ENCODE results near the gene PDE4D. TPM values are rescaled to one million over a fixed set of nuclear protein-coding genes. Genes with fewer than 3 reads are reported as not detected.

PDE4D gene
- total RNA-seq, 1 donor from 2014 or later = 11.8 TPM

DNA sequence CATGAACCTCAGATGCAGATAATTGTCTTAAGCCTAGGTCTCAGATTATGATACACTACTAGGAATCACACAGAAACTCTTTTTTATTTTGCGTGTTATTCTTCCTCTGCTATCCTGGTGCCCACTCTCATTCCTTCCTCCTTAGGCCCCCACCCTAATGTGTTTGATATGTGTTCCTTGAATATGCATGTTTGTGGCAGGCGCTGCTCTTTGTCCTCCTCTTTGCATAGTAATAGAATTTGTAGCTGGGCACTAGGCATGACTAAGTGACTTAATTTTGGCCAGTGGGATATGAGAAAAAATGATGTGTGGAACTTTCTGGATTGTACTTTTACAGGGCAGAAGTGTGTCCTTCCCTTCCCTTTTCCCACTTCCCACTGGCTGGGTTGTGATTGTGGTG, 965.6 kb downstream of the PDE4D start:
- H3K4me3 Mint-ChIP-seq = no peak overlapping the region
- H3K9me3 Mint-ChIP-seq = peaks cover 6% of the 10 kb centered on the region
- peaks cover 34% of the 10 kb centered on the region for H3K4me1 Mint-ChIP-seq
- TF ChIP-seq, protein P1, sequence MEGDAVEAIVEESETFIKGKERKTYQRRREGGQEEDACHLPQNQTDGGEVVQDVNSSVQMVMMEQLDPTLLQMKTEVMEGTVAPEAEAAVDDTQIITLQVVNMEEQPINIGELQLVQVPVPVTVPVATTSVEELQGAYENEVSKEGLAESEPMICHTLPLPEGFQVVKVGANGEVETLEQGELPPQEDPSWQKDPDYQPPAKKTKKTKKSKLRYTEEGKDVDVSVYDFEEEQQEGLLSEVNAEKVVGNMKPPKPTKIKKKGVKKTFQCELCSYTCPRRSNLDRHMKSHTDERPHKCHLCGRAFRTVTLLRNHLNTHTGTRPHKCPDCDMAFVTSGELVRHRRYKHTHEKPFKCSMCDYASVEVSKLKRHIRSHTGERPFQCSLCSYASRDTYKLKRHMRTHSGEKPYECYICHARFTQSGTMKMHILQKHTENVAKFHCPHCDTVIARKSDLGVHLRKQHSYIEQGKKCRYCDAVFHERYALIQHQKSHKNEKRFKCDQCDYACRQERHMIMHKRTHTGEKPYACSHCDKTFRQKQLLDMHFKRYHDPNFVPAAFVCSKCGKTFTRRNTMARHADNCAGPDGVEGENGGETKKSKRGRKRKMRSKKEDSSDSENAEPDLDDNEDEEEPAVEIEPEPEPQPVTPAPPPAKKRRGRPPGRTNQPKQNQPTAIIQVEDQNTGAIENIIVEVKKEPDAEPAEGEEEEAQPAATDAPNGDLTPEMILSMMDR (conservative IDR thresholded peaks at IDR 0.05) = no peak
- no peak for DNase-seq (ENCODE audit: low read depth, low spot score)
- no peak overlapping the region for H3K27ac Mint-ChIP-seq (ENCODE audit: unreplicated experiment)
- no peaks in the 10 kb centered on the region for H3K27me3 Mint-ChIP-seq (ENCODE audit: low read depth)
- no peaks in the 10 kb centered on the region for H3K36me3 Mint-ChIP-seq (ENCODE audit: low read depth)

DNA sequence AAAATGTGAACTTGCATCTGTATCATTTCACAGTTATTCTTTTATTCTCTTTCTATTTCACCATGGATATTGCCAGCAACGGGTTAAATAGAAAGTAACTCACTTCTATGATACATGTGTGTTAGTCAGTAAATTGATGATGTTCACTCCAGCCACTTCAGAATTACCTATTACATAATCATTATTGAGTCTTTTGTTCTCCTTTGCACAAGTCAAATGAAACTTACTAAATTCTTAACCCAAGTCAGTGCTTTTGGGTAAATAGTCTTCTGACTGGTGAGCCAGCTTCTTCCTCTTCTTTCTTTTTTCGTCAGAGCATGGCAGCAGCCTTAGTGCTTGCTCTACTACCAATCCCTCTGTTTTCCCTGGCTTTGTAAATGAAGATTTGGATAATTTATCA, 966.3 kb downstream of the PDE4D start:
- Mint-ChIP-seq H3K4me1 (peaks cover 33% of the 10 kb centered on the region), H3K9me3 (peaks cover 6% of the 10 kb centered on the region), H3K27ac (ENCODE audit: unreplicated experiment) (no peak overlapping the region), H3K27me3 (ENCODE audit: low read depth) (no peaks in the 10 kb centered on the region), H3K36me3 (ENCODE audit: low read depth) (no peaks in the 10 kb centered on the region), H3K4me3 (no peak overlapping the region)
- TF ChIP-seq, protein P1 (conservative IDR thresholded peaks at IDR 0.05) = no peak
- no peak for DNase-seq (ENCODE audit: low read depth, low spot score)

DNA sequence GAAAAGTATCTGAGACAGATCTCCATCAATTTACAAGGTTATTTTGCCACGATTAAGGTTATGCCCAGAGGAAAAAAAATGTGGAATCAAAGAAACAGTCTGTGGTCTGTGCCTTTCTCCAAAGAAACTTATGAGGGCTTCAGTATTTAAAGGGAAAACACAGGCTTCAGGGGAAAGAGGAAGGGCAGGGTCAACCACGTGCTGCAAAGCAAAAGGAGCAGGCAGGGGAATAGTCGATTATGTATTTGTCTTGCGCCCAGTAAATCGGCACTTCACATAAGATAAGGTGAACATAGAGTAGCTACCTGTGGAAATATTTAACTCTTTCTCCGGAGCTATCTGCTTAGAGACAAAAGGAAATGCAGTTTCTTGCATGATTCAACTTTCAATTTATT, 967.0 kb downstream of the PDE4D start:
- H3K9me3 Mint-ChIP-seq = peaks cover 6% of the 10 kb centered on the region
- no peak for DNase-seq (ENCODE audit: low read depth, low spot score)
- H3K27ac Mint-ChIP-seq (ENCODE audit: unreplicated experiment) = no peak overlapping the region
- H3K27me3 Mint-ChIP-seq (ENCODE audit: low read depth) = no peaks in the 10 kb centered on the region
- H3K4me1 Mint-ChIP-seq = peaks cover 29% of the 10 kb centered on the region
- no peak overlapping the region for H3K4me3 Mint-ChIP-seq
- TF ChIP-seq, protein P1 (conservative IDR thresholded peaks at IDR 0.05) = no peak
- H3K36me3 Mint-ChIP-seq (ENCODE audit: low read depth) = no peaks in the 10 kb centered on the region

DNA sequence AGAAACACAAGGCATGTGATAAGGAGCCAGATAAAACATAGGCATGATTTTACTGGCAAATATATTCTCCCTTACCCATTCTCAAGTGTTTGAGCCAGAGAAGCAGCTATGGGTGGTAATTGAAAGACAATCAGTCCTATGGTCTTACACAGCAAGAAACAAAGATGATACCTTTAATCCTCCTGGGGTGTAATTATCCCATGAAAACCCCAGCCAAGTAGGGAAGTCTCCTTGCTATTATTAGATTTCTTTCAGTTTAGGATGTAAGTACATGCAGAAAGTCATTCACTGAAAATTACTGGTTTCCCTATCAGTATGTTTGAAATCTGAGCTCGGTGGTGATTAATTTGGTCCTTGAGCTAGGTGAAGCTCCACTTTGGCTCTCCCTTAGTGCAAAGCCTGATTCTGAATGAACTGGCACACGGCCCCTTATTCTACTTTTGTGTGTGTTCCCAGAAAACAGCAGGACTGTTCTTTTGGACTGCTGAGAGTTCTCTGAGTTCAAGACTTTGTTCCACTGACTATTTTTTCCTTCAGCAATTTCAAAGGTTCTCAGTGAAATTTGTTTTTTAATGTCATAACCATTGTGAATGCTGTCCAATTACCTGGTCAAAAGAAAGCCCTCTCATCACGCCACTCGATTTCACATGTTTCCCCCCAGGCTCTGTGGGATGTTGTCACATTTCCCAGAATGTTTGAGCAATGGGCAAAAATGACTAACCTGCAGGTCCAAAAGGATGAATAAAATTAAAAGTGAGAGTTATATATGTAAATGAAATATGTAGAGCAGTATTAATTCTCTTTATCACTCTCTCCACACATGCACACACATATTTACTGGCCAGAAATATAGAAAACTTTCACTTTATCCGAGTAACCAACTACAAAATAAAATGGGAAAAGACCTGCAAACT, 967.6 kb downstream of the PDE4D start:
- Mint-ChIP-seq H3K4me1 (peaks cover 35% of the 10 kb centered on the region), H3K36me3 (ENCODE audit: low read depth) (no peaks in the 10 kb centered on the region), H3K4me3 (no peak overlapping the region), H3K27me3 (ENCODE audit: low read depth) (no peaks in the 10 kb centered on the region), H3K27ac (ENCODE audit: unreplicated experiment) (no peak overlapping the region), H3K9me3 (peaks cover 6% of the 10 kb centered on the region)
- TF ChIP-seq, protein P1 (conservative IDR thresholded peaks at IDR 0.05) = no peak
- DNase-seq (ENCODE audit: low read depth, low spot score) = no peak

DNA sequence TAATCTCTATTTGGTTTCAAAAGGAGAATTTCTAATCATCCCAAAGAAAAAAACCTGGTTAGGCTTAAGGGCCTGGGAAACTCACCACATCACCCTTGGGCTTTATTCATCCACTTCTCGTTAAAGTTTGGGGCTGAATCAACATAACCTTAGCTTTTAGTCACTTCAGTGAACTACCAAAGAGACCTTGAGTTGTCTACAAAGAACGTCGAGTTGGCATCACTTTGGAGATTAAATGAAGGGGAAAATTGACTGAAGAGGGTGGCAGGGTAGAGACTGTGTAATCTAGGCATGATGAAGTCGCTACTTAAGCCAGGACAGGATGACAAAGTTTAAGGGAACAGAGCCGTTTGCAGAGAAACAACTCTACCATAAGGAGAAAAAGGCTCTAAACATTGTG, 969.2 kb downstream of the PDE4D start:
- no peak overlapping the region for H3K27ac Mint-ChIP-seq (ENCODE audit: unreplicated experiment)
- H3K4me3 Mint-ChIP-seq = no peak overlapping the region
- H3K36me3 Mint-ChIP-seq (ENCODE audit: low read depth) = no peaks in the 10 kb centered on the region
- peaks cover 2% of the 10 kb centered on the region for H3K9me3 Mint-ChIP-seq
- H3K4me1 Mint-ChIP-seq = peaks cover 38% of the 10 kb centered on the region
- TF ChIP-seq, protein P1 (conservative IDR thresholded peaks at IDR 0.05) = no peak
- no peaks in the 10 kb centered on the region for H3K27me3 Mint-ChIP-seq (ENCODE audit: low read depth)
- DNase-seq (ENCODE audit: low read depth, low spot score) = no peak
